ENCODE data around the gene CIROP.

Gene CIROP

DNA sequence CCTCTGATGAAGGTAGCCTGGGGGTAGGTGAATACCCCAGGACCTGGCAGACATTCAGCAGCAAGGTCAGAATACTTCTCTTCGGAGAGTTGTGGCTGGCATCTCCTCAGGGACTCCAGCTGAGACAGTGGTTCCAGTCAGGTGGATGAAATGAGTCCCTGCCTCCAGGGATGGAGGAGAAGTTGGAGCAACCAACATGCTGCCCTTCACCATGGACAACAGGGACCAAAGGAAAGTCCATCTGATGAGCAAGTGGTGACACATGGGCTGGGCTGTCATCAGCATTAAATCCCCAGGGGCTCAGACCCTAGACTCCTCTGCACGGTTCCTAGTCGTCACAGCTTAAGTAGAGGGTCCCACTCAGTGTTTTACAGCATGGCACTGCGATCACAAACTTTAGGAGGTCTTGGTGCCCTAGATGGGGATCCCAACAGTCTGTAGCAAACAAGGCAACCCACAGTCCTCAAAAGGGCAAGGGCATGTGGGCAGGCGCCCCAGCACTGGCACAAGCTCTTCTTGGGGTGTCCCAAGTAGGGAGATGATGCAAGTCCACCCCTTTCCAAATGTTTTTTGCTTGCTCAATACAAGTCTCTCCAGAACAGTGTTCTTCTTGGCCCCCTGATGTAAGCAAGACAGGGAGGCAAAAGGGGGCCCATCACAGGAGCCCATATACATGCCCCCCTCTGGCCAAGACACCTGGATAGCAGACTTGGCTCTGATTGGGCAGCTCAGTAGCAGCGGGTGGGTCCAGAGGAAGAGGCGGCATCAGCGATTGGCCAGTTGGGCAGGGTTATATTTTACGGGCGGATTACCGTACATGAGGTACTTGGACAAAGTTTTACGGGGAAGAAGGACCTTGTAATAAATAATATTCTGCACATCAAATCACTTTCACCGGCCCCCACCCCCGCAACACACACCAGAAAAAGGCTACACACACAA is 36.7 kb downstream of the CIROP start:
- DNase-seq (ENCODE audit: low spot score): no peak

DNA sequence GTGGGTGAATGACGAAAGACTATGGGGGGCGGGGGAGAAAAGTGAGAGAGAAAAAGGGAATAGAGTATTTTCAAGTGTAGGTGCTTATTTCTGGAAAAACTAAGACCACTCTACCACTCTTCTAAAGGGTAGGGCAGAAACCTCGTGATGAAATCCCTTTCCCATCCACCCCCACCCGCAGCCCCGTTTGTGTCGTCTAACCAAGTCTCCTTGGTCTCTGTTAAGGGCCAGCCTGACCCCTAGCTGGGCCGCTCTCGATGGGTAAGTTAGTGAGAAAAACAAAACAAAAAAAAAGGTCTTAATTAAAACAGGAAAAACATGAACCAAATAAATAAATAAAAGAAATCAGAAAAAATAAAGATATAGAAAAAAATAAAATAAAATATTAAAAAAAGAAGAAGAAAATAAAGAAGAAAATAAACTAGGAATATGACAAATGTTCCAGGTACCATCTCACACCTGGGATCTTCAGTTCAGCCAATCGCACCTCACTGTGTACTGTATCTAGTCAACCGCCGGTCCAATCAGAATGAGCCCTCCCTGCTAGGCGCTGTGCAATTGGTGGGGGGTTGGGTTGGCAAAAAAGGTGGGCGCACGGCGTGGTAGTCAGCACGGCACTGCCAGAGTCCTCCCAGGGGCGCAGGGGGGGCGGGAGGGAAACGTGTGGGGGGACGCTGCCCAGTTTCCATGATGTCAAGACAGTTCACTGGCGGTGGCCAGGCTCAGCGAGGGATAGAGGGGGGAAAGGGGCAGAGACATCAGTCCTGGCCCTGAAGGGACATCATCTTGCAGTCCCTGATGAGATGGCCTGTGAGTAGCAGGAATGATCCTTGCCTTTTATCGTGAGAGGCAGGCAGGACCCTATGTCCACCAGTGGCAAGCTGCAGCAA is 37.7 kb downstream of the CIROP start:
- DNase-seq (ENCODE audit: low spot score): no peak

DNA sequence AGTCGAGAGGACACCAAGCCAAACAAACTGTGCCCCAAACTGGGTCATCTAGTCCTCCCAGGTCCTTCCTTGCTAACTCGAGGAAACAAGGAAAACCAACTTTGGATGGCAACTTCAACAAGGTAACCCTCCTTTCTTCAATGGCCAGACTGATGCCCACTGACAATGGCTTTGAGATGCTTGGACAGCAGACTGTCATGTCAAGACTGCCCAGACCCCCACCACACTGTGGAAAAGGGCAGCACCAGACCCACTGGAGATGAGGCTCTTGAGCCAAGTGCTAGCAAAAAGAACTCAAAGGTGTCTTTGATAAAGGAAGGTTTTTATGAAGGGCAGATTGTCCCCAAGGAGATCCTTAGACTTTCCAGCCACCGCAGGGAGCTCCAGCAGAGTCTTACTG is 38.4 kb downstream of the CIROP start:
- no peak for DNase-seq (ENCODE audit: low spot score)

DNA sequence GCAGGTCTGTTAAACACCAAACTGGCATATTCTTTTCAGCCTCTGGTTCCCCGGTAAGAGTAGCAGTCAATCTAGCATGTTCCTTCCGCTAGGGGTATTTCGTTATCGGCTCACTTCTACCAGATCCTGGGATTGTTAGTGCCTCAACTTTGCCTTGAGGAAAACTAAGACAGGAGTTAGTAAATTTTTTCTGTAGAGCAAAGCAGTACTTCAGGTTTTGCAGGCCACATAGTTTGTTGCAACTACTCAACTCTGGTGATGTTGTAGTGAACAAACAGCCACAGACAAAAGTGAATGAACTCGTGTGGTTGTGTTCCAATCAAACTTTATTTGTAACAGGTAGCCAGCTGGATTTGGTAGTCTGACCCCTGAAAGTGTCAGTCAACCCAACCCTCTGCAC is 41.2 kb downstream of the CIROP start:
- no peak for DNase-seq (ENCODE audit: low spot score)

DNA sequence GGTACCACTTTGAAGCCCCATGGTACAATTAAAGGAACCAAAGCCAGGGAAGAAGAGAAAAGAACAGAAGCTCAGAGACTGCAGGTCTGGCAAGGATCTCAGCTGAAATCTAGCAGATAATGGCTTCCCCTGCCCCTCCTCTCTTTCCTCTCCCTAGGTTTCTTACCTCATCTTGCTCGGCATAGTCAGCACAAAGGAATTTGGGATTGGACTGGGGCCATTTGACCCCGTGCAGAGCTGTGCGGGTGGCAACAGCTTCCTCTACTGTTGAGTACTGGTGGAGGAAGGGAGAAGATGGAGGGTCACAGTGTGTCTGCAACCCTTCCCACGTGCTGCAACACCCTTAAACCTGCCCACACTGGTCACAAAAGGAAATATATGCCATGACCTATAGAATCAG is 42.8 kb downstream of the CIROP start:
- no peak for DNase-seq (ENCODE audit: low spot score)

DNA sequence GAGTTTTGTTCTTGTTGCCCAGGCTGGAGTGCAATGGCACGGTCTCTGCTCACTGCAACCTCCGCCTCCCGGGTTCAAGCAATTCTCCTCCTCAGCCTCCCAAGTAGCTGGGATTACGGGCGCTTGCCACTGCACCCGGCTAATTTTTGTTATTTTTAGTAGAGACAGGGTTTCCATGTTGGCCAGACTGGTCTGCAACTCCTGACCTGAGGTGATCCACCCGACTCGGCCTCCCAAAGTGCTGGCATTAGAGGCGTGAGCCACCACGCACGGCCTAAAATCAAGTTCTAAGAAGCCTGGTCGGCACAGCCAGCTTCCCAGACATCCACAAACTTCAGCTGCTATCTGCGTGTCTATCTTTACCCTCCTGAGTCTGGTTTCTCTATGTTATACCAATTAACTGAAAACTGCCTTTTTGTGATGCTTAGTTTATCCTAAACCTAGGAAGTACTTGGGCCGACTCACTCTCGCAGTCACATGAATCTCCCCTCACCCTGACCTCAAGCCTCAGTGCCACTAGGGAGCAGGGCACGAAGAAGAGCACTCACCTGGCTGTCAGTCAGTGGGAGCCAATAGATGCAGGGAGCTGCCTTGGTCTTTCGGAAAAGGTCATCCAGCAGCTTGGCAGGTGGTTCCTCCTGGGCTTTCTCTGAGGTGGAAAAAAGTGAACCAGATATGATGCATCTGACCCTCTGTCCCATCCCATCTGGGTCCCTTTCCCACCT is 44.1 kb downstream of the CIROP start:
- no peak for DNase-seq (ENCODE audit: low spot score)

DNA sequence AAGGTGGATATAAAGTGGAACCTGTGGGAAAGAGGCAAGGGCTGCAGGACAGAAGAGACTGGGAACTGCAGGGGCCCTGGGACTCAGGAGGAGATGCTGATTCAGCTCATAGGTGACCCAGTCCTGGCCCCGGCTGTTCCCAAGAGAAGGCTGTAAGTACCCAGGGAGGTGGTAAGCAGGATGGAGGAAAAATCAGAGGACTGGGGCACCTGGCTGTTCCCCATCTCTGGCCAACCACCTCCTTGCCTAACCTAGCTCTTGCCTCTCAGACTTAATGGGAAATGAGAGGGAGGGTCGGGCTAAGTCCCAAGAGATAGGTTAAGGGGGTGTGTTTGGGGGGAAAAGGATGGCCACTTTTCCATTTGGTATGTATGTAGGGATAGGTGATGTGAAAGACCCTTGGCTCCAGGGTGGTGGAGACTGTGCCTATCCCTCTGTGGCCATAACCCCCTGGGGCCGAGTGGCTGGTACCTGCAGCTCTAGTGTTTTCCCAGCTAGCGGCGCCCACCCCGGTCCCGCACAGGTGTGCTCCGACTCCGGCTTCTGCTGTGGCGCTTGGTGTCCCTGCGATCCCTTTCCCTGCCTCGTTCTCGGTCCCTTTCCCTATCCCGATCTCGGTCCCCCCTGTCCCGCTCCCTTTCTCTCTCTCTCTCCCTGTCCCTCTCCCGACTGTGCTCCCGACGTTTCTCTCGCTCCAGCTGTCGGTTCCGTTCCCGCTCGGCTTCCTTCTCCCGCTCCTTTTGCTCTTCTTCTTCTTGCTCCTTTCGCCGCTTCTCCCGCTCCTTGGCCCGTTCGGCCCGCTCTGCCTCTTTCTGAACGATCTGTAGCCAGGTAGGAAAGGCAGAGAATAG is 45.9 kb downstream of the CIROP start:
- no peak for DNase-seq (ENCODE audit: low spot score)

DNA sequence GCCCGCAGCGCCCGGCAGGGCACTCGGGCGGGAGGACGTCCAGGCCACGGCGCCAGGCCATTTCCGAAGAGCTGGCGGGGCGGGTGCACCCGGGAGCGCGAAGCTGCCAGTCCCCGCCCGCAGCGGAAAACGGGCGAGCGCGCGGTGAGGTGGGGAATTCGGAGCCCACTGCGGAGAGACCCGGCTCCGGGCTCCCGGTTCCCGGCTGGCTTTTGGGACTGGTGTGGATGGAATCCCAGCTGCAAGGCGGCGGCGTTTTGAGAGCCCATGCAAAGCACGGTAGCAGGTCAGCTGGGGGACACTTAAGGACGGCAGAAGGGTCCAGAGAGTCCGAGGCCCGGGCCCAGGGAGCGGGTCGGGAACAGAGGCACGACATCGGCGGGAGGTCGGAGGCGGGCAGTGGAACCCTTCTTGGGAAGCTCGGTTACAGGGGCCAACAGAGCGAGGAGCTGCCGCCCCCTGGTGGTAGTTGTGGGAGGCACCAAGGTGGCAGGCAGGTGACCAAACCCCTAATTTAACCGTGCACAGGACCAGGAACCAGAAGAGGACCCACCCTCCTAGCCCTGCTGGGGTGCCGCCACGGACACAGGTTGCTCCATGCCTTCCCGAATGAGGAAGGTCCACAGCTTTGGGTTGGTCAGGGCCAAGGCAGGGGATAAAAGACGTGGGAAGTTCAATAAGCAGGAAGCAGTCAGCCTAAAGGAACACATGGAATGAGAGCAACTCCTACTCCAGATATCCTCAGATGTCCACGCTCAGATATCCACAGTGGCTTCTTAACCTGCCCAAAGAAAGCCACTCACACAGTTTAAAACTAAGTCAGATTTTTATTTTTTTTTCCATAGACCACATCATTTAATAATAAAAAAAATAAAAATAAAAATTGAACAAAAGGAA is 46.8 kb downstream of the CIROP start:
- DNase-seq (ENCODE audit: low spot score): peak; percentile 87

DNA sequence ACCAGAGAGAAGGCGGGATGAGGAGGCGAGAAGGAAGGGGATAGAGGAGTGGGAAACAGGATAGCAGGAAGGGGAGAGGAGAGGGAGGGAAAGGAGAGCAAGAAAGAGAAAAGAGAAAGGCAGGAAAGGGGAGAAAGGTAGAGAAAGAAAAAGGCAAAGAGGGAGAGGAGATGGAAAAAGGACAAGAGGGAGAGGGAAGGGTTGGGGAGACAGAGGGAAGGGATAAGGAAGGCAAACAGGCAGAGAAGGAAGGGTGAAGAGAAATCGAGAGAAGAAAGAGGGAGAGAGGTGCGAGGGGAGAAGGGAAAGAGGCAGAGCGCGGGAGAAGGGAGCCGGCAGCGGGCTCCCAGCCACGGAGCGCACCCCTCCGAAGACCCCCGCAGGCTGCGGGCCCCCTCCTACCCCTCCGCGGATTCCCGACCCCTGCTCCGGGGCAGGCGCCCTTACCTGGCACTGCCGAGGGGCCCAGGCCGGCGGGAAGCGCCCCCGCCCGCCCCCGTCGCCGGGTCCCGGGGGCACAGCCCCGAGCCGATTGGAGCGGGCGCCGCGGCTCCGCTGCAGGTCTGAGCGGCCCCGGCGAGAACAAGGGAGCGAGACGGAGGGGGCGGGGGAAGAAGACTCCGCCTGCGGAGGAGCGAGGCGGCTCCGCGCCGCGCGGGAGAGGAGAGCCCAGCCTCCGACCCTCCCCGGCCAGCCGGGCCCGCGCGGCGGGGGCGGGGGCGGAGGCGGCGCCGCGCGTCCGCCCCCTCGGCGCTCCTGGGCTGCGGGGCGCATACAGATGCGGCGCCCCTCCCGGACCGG is 47.6 kb downstream of the CIROP start, which contains the start of gene CDH24:
Gene CDH24 (minus strand): TSS at position 565 of the 801 bp plus-strand sequence. CDS start 1,787 bp downstream, outside the sequence.
- DNase-seq (ENCODE audit: low spot score): peak; percentile 67

DNA sequence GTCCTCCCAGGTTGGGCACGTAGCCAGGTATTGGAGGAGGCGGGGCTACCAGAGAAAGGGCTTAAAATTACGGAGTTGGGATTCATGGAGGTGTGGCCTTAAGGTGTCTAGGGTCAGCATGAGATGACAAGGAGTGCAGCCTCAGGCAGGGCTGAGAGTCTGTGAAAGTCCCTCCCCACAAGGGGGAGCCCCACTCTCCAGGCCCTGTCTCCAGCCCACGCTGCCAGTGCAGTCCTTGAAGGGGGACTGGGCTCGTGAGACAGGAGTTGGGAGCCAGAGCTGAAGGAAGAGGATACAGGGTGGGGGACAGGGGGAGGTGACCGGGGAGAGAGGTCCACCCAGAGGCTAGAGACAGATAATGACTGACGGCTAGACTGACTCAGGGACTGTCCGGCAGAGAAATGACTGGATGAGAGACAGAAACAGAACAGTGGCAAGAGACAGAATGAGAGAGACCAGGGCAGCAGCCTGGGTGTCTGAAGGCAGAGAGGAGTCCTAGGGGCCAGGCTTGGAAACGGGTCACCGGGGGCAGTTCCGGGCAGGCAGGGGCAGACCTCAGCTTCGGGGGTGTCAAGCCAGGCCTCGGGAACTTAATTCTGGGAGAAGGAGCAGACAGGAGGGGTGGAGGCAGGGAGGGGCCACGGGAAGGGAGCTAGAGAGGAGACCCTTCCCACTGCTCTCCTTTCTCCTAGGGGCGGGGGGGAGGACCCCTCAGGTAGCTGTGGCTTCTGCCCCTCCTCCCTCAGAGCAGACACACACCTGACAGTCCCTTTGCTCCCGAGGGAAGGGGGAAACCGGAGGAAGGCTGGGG is 48.4 kb downstream of the CIROP start:
- peak; percentile 69 for DNase-seq (ENCODE audit: low spot score)

DNA sequence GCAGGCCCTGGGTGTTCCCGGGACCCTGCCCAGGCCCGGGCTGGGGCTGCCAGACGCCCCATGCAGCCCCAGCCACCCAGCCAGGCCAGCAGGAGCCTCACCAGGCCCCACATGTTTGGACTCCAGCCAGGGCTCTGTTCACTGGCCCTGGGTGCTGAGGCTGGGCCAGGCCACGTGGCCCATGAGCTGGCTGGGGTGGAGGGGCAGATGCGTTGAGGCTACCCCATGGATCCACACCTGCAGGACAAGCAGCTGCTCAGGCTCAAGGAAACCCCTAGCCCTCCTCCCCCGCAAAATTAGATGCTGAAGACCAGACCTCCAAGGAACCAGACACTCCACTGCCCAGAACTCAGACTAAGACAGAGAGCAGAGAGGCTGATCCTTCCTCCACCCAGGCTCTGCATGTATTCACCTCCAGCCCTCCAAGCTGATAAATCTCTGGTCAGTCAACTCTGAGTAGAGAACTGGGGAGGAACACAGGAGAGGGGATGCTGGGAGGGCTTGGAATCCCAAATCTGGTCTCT is 49.1 kb downstream of the CIROP start:
- no peak for DNase-seq (ENCODE audit: low spot score)

DNA sequence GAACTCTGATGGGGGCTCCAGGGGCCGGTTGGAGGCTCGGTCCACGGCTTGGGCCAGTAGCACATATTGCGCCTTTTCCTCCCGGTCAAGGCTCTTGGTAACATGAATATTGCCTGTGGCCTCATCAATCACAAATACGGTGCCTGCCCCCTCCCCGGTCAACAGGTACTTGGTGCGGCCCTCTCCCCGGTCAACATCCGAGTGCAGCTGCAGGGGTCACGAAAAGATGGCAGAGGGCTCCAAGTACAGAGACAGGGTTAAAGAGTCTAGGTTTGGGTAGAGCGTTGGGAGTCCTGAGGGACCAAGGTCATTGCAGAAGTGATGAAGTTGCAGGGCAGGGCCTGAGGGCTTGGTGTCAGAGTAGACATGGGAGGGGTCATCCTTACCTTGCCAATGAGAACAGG is 49.6 kb downstream of the CIROP start:
- DNase-seq (ENCODE audit: low spot score): no peak

DNA sequence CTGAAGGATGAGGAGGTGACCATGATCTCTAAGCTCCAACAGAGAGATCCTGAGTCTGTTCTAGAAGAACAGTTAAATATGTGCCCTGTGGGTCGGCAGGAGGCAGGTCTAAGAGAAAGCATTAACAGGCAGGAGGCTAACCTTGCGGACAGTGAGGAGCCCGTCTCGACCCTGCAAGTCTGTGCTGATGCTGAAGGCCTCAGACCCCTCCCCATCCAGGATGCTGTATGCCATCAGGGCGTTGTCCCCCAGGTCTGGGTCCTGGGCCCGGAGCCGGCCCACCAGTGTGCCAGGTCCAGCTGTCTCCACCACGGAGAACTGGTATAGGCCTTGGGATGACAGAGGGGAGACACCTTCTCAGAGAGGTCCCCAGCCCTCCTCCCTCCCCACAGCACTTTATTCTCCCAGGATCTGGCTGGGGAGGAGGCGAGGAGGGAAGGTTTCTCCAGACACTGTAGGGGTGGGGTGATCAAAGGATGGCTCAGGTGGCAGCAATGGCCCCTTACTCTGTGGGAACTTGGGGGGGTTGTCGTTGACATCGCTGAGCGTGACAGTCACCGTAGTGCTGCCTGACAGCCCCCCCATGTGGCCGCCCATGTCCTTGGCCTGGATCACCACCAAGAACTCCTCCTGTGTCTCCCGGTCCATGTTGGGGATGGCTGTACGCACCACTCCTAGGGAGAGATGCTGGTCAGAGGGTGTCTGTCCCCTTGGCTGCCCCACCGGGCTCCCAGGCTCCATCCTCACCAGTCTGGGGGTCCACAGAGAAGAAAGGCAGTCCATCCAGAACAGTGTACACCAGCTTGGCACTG is 50.6 kb downstream of the CIROP start:
- DNase-seq (ENCODE audit: low spot score): peak; percentile 18

DNA sequence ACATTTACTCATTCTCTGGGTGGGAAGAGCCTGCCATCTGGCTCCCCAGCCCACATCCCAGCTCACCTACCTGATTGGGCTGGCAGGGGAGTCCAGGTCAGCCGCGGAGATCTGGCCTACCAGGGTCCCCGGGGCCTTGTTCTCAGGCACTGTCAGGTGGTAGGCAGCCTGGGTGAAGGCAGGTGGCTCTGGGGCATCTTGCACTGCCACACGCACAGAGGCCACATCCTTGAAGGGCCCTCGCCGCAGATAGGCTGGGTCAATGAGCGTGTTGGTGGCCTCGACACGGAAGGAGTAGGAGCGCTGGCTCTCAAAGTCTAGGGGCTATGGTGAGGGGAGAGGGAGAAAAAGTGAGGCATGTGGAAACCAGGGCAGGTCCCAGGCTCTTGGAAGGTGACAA is 51.4 kb downstream of the CIROP start:
- DNase-seq (ENCODE audit: low spot score): no peak

DNA sequence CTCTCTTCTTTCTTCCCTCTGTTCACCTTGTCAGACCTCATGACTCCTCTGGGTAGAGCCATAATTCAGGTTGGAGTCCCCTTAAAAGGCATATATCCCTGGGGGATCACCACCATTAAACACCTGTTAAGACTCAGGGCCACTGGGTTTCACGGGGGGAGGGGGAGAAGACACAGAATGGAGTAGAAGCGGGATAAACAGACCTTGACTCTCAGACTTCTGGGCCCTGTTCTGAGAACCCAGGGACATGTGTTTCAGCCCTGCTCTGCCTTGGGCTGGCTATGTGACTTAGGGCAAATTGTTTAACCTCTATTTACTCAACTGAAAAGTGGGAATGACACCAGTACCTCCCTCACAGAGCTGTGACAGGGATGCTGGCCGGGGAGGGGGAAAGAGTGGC is 52.1 kb downstream of the CIROP start:
- no peak for DNase-seq (ENCODE audit: low spot score)

DNA sequence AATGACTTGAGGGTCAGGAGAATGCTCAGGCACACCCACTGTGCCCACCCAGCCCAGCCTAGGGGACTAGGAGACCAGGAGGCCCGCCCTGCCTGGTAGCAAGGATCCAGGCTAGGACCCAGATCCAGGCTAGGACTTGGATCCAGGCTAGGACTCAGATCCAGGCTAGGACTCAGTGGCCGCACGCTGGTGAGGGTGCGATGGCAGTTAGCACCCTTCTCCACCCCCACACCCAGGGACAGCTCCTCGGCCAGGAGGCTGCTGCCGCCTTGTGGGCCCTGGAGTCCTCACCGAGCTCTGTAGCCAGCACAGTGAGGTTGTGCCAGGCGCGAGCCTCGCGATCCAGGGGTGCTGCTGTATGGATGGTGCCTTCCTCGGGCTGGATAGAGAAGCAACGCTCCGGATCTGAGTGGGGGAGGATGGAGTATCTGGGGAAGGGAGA is 52.6 kb downstream of the CIROP start:
- no peak for DNase-seq (ENCODE audit: low spot score)
